ENCODE data around the gene CYBA. TPM values are rescaled to one million over a fixed set of nuclear protein-coding genes. Genes with fewer than 3 reads are reported as not detected.
A peak's percentile ranks its signal among the peaks of the same experiment; 100 is the strongest.

CYBA gene
- total and polyA plus RNA-seq, 10 of the 15 experiments (the other 5 are each of a cell fraction or from before 2014, with no cell fraction given): 0.55 to 598 (median 258) TPM

DNA sequence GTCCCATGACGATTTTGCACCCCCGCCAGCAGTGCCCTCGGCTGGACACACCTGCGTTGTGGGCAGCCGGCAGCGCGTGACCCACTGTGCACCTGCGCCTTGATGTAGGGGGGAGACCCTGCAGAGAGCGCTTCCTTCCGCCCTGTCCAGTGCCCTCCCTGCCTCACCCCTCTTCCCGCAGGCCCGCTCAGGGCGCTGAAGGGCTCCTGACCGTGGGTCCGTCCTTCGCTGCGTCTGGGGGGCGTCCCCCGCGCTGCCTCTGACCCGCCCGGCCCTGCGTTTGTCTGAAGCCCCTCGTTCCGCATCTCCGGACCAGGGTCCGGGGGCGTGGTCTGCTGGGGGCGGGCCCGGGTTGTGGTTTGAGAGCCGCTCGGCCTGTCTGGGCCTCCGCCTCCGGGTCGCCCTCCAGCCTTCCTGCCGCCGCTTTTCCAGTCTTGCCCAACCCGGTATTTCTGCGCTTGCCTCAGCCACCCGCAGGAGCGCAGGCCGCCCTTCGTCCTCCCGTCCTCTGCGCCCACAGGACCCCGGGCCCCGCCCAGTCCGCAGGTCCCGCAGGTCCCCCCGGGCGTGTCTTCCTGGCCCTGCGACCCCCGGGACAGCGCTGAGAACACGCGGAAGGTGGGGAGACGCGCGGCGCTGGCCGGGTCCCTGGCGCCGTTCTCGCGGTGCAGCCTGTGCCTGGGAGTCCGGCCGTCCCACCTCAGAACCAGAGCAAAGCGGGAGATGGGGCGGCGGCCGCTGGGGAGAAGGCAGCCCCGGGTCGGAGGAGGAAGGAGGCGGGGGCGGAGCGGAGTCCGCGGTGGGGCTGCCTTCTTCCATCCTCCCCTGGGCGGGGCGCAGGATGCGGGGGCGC is 16.5 kb downstream of the CYBA start (continued):
- TF ChIP-seq TAF1 (IDR thresholded peaks at IDR 0.05; ENCODE audit: borderline replicate concordance, low read depth, low read length) (no peak), ZZZ3 (IDR thresholded peaks at IDR 0.05; ENCODE audit: control insufficient read depth, insufficient read length, low read depth) (no peak), POLR2A (IDR thresholded peaks at IDR 0.05; ENCODE audit: low read depth, low read length) (peak; percentile 47; the same call in 1 of the 2 replicates), ELK1 (IDR thresholded peaks at IDR 0.05; ENCODE audit: low read depth, low read length) (no peak), ZNF24 (IDR thresholded peaks at IDR 0.05) (no peak), DPF2 (IDR thresholded peaks at IDR 0.05) (peak; percentile 67; the same call in 1 of the 2 replicates), NR2C1 (IDR thresholded peaks at IDR 0.05) (no peak), ESRRA (IDR thresholded peaks at IDR 0.05; ENCODE audit: low read length) (no peak), RFX5 (IDR thresholded peaks at IDR 0.05; ENCODE audit: low read depth, low read length) (no peak), CREM (IDR thresholded peaks at IDR 0.05; ENCODE audit: low read depth) (no peak; the same call in 1 of the 2 replicates), CBX5 (IDR thresholded peaks at IDR 0.05; ENCODE audit: low read depth) (no peak), SMAD5 (IDR thresholded peaks at IDR 0.05; ENCODE audit: low read depth) (no peak), WRNIP1 (IDR thresholded peaks at IDR 0.05; ENCODE audit: borderline replicate concordance, low read depth, low read length) (no peak), IKZF1 (conservative IDR thresholded peaks at IDR 0.05) (peak; percentile 48; the same call in 1 of the 2 replicates), TARDBP (IDR thresholded peaks at IDR 0.05; ENCODE audit: borderline replicate concordance) (no peak), PAX5 (IDR thresholded peaks at IDR 0.05; ENCODE audit: borderline replicate concordance, low read depth, low read length) (peak; percentile 77; the same call in 1 of the 2 replicates), HDGF (IDR thresholded peaks at IDR 0.05) (no peak), GATAD2B (conservative IDR thresholded peaks at IDR 0.05; ENCODE audit: low read depth) (peak; percentile 89)
- TF ChIP-seq, protein P1, sequence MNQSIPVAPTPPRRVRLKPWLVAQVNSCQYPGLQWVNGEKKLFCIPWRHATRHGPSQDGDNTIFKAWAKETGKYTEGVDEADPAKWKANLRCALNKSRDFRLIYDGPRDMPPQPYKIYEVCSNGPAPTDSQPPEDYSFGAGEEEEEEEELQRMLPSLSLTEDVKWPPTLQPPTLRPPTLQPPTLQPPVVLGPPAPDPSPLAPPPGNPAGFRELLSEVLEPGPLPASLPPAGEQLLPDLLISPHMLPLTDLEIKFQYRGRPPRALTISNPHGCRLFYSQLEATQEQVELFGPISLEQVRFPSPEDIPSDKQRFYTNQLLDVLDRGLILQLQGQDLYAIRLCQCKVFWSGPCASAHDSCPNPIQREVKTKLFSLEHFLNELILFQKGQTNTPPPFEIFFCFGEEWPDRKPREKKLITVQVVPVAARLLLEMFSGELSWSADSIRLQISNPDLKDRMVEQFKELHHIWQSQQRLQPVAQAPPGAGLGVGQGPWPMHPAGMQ (IDR thresholded peaks at IDR 0.05; ENCODE audit: borderline replicate concordance): no peak
- TF ChIP-seq, protein P2, sequence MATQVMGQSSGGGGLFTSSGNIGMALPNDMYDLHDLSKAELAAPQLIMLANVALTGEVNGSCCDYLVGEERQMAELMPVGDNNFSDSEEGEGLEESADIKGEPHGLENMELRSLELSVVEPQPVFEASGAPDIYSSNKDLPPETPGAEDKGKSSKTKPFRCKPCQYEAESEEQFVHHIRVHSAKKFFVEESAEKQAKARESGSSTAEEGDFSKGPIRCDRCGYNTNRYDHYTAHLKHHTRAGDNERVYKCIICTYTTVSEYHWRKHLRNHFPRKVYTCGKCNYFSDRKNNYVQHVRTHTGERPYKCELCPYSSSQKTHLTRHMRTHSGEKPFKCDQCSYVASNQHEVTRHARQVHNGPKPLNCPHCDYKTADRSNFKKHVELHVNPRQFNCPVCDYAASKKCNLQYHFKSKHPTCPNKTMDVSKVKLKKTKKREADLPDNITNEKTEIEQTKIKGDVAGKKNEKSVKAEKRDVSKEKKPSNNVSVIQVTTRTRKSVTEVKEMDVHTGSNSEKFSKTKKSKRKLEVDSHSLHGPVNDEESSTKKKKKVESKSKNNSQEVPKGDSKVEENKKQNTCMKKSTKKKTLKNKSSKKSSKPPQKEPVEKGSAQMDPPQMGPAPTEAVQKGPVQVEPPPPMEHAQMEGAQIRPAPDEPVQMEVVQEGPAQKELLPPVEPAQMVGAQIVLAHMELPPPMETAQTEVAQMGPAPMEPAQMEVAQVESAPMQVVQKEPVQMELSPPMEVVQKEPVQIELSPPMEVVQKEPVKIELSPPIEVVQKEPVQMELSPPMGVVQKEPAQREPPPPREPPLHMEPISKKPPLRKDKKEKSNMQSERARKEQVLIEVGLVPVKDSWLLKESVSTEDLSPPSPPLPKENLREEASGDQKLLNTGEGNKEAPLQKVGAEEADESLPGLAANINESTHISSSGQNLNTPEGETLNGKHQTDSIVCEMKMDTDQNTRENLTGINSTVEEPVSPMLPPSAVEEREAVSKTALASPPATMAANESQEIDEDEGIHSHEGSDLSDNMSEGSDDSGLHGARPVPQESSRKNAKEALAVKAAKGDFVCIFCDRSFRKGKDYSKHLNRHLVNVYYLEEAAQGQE (IDR thresholded peaks at IDR 0.05; ENCODE audit: low read depth, low read length): no peak
- TF ChIP-seq, protein P3, sequence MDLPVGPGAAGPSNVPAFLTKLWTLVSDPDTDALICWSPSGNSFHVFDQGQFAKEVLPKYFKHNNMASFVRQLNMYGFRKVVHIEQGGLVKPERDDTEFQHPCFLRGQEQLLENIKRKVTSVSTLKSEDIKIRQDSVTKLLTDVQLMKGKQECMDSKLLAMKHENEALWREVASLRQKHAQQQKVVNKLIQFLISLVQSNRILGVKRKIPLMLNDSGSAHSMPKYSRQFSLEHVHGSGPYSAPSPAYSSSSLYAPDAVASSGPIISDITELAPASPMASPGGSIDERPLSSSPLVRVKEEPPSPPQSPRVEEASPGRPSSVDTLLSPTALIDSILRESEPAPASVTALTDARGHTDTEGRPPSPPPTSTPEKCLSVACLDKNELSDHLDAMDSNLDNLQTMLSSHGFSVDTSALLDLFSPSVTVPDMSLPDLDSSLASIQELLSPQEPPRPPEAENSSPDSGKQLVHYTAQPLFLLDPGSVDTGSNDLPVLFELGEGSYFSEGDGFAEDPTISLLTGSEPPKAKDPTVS (IDR thresholded peaks at IDR 0.05; ENCODE audit: low read depth, low read length): no peak

Measured in GM12878 (cell line).